Endothelial cell of umbilical vein (primary cell): ENCODE measurements around the gene OTULIN. TPM values are rescaled to one million over a fixed set of nuclear protein-coding genes. Genes with fewer than 3 reads are reported as not detected.

Source experiments
- BruUV-seq: library from RNA; stranded (reverse); fragments of 400-500 nt; replicated peaks from 2 replicates; lab custom pipeline; 2021; lab: Mats Ljungman, UMichigan
- CTCF ChIA-PET: fragments of 300-600, 350-600 bp; sonication (Branson Sonifier 250); formaldehyde crosslinking; loops from one replicate; lab custom pipeline; 2021; ENCODE audit warnings: antibody characterized with exemption, inconsistent platforms; lab: Charles Lee
- POLR2A ChIA-PET: fragments of 300-600, 350-600 bp; sonication (Branson Sonifier 250); formaldehyde crosslinking; loops from one replicate; lab custom pipeline; 2021; ENCODE audit warnings: antibody characterized with exemption, inconsistent platforms; lab: Charles Lee
- DNase-seq: peaks from one replicate; pipeline ENCODE4 v3.0.0-alpha.2; 2011; ENCODE audit warnings: low read depth, low spot score
- FAIRE-seq: peaks from 2 replicates; lab custom pipeline; 2011; peaks lifted over from hg19 to GRCh38; lab: Jason Lieb, UNC
- H2AFZ ChIP-seq: 2 replicates; pipeline ENCODE4 v1.6.0; 2012; ENCODE audit warnings: low read depth, low read length, control low read depth, inconsistent platforms
- H3K27ac ChIP-seq: 2 replicates; pipeline ENCODE4 v1.5.1; 2011; ENCODE audit warnings: low read depth, mild to moderate bottlenecking, control low read depth, low read length, moderate library complexity; ENCODE audit not compliant: insufficient read depth
- H3K27me3 ChIP-seq, 2 experiments: 2 replicates each; pipeline versions ENCODE4 v1.6.0 to v1.6.1; 2011; ENCODE audit warnings: low read length in 2 of 2, mixed read lengths in 1 of 2; ENCODE audit not compliant: control insufficient read depth in 2 of 2, insufficient read depth in 2 of 2
- H3K36me3 ChIP-seq, 2 experiments: 2 replicates in 1 of 2; 3 replicates in 1 of 2; pipeline ENCODE4 v1.5.1; 2011; ENCODE audit warnings: low read length in 2 of 2, mild to moderate bottlenecking in 1 of 2, moderate library complexity in 1 of 2; ENCODE audit not compliant: control insufficient read depth in 2 of 2, insufficient read depth in 2 of 2; ENCODE audit errors: extremely low read depth in 1 of 2
- H3K4me1 ChIP-seq: 3 replicates; pipeline ENCODE4 v1.5.1; 2011; ENCODE audit warnings: mild to moderate bottlenecking, low read length; ENCODE audit not compliant: control insufficient read depth, insufficient read depth; ENCODE audit errors: extremely low read depth
- H3K4me2 ChIP-seq: 2 replicates; pipeline ENCODE4 v1.6.1; 2011; ENCODE audit warnings: low read length, control low read depth, mixed read lengths; ENCODE audit not compliant: insufficient read depth
- H3K4me3 ChIP-seq, 3 experiments: fragments of 200-600 bp in 1 of 3; sonication (generic), shearing (Covaris generic) in 1 of 3; replicated peaks in 1 of 3; 2 replicates each; pipeline ENCODE4 v1.5.1; 2011 to 2016; ENCODE audit warnings: control low read depth in 3 of 3, low read length in 3 of 3, mild to moderate bottlenecking in 2 of 3, inconsistent platforms in 1 of 3, low read depth in 1 of 3, moderate library complexity in 1 of 3; ENCODE audit not compliant: insufficient read depth in 1 of 3
- H3K79me2 ChIP-seq: 2 replicates; pipeline ENCODE4 v1.6.0; 2012; ENCODE audit warnings: low read length, inconsistent platforms; ENCODE audit not compliant: control insufficient read depth, insufficient read depth
- H3K9ac ChIP-seq: replicated peaks from 2 replicates; pipeline ENCODE3; 2011; ENCODE audit warnings: low read length, control low read depth; ENCODE audit not compliant: insufficient read depth; ENCODE audit errors: extremely low read depth
- H3K9me1 ChIP-seq: replicated peaks from 3 replicates; pipeline ENCODE4 v1.6.0; 2011; ENCODE audit warnings: mild to moderate bottlenecking, low read length; ENCODE audit not compliant: control insufficient read depth, insufficient read depth; ENCODE audit errors: extremely low read depth
- H3K9me3 ChIP-seq: replicated peaks from 2 replicates; pipeline ENCODE4 v1.5.1; 2012; ENCODE audit warnings: low read length, inconsistent platforms; ENCODE audit not compliant: control insufficient read depth, insufficient read depth
- H4K20me1 ChIP-seq: replicated peaks from 2 replicates; pipeline ENCODE3; 2011; ENCODE audit warnings: mild to moderate bottlenecking, low read length; ENCODE audit not compliant: control insufficient read depth, insufficient read depth; ENCODE audit errors: extremely low read depth
- CTCF ChIP-seq, 2 donors: IDR thresholded peaks; 1 replicate in 1 of 2; 2 replicates in 1 of 2; pipeline ENCODE4 v1.5.1; 2011; ENCODE audit warnings: low read length in 2 of 2, mild to moderate bottlenecking in 2 of 2, moderate library complexity in 2 of 2, control low read depth in 1 of 2, inconsistent platforms in 1 of 2, low read depth in 1 of 2; ENCODE audit not compliant: insufficient read depth in 1 of 2; ENCODE audit errors: extremely low read depth in 1 of 2
- FOS ChIP-seq: IDR thresholded peaks from 2 replicates; pipeline ENCODE4 v1.6.1; 2011; ENCODE audit warnings: mild to moderate bottlenecking, low read length, moderate library complexity, borderline replicate concordance; ENCODE audit not compliant: insufficient read depth
- JUN ChIP-seq: IDR thresholded peaks from 2 replicates; pipeline ENCODE4 v1.6.1; 2011; ENCODE audit warnings: borderline replicate concordance, low read depth; ENCODE audit not compliant: insufficient read length, insufficient read depth
- MAX ChIP-seq: IDR thresholded peaks from 2 replicates; pipeline ENCODE4 v1.6.1; 2011; ENCODE audit not compliant: insufficient read depth, insufficient read length
- POLR2A ChIP-seq: IDR thresholded peaks from 2 replicates; pipeline ENCODE4 v1.6.1; 2012; ENCODE audit warnings: low read depth, mild to moderate bottlenecking, control low read depth, low read length
- POLR2AphosphoS5 ChIP-seq: IDR thresholded peaks from 2 replicates; pipeline ENCODE4 v1.6.1; 2012; ENCODE audit warnings: low read depth, mild to moderate bottlenecking, control low read depth, low read length, moderate library complexity; ENCODE audit not compliant: insufficient read depth
- dilution Hi-C: fragments of 300-500 bp; cut with MboI; formaldehyde crosslinking; loops from one replicate; pipeline ENCODE4 v1.15.0; 2019; ENCODE audit warnings: low sequenced_read_pairs; ENCODE audit not compliant: extremely low pct_ligation_motif_present
- intact Hi-C: fragments of 100-400 bp; cut with micrococcal nuclease; formaldehyde crosslinking; loops from one replicate; pipeline ENCODE4 v1.10.0; 2022
- polyA plus RNA-seq, 4 experiments: library from polyadenylated mRNA; depleted of rRNA in 3 of 4; stranded (reverse) in 3 of 4; unstranded in 1 of 4; fragments of >200 nt; gene quantifications; 2 replicates each; pipeline versions ENCODE4 v1.2.1 to v1.2.3, GENCODE V29; 2011 to 2012; ENCODE audit warnings: missing spikeins in 1 of 4
- total RNA-seq: library from RNA; stranded (reverse); gene quantifications from 2 replicates; pipeline ENCODE4 v1.2.3, GENCODE V29; 2021

OTULIN gene
- total and polyA plus RNA-seq, 2 donors (not counting 3 experiments of a cell fraction or from before 2014, with no cell fraction given): 7.8 to 30.2 TPM

- Histone ChIP-seq H3K9me1 (no peaks in the 10 kb centered on the region), H2AFZ (no peak overlapping the region), H3K36me3 (no peaks in the 10 kb centered on the region), H3K27me3 (peaks cover 0 to 5% of the 10 kb centered on the region in 2 experiments), H3K4me1 (peaks cover 16% of the 10 kb centered on the region), H3K4me2 (no peak overlapping the region), H3K4me3 (no peak overlapping the region), H3K9ac (no peak overlapping the region), H4K20me1 (no peaks in the 10 kb centered on the region), H3K9me3 (no peaks in the 10 kb centered on the region), H3K79me2 (peaks cover 10% of the 10 kb centered on the region), H3K27ac (no peak overlapping the region)
- intact Hi-C loops: no loop called here
- dilution Hi-C loops: no loop called here
- no peak for DNase-seq
- ChIA-PET POLR2A (no interaction called here), CTCF (interaction anchor here (0.6 to 1.8 kb wide), 3 partner anchors 12 to 217 kb away, joined by 3 to 7 read pairs (median 3); no protein-coding TSS in a partner anchor)
- BruUV-seq: no TSS peak
- peak; percentile 16 for TF ChIP-seq FOS
- TF ChIP-seq POLR2A: no peak
- TF ChIP-seq MAX: no peak
- no peak for TF ChIP-seq CTCF (IDR thresholded peaks at IDR 0.05; ENCODE audit: extremely low read depth in 1 of 2, insufficient read depth in 1 of 2, low read depth in 1 of 2, low read length in 2 of 2)
- TF ChIP-seq JUN: no peak
- TF ChIP-seq POLR2AphosphoS5: no peak
- no peak for FAIRE-seq
Measured at GRCh38 chr5:14660833-14661232, 3.7 kb upstream of the OTULIN start.
